ENCODE results near the gene CTSK. TPM values are rescaled to one million over a fixed set of nuclear protein-coding genes. Genes with fewer than 3 reads are reported as not detected.
"Not testable (repeated sequence)": the region's sequence is repeated elsewhere in the genome, so short reads cannot be mapped to it uniquely, and the experiment has no call there.

Gene CTSK
- polyA plus RNA-seq, 2 donors = 5.7 to 11.1 TPM

- WGBS, 2 donors = 91 to 94% methylated on average over 4 of the region's 4 CpGs
- Histone ChIP-seq H3K27ac (ENCODE audit: low read depth in 2 of 2, low read length in 1 of 2) (no peak overlapping the region), H3K36me3 (ENCODE audit: control insufficient read depth in 2 of 2, insufficient read depth in 2 of 2, low read length in 1 of 2) (no peaks in the 10 kb centered on the region), H3K27me3 (ENCODE audit: control insufficient read depth in 1 of 2, insufficient read depth in 2 of 2, low read length in 2 of 2) (no peaks in the 10 kb centered on the region), H3K4me3 (ENCODE audit: low read depth in 1 of 2, low read length in 2 of 2) (no peak overlapping the region), H3K9me3 (ENCODE audit: control insufficient read depth in 2 of 2, insufficient read depth in 1 of 2, low read depth in 1 of 2, low read length in 1 of 2) (no peaks in the 10 kb centered on the region), H3K4me1 (ENCODE audit: control insufficient read depth in 2 of 2, insufficient read depth in 2 of 2, low read length in 1 of 2) (no peaks in the 10 kb centered on the region)
These were observed 16.5 kb downstream of the CTSK start for GRCh38 chr1:150791585-150791984.

GRCh38 chr1:150789396-150789795 is 18.7 kb downstream of the CTSK start:
- H3K27me3 ChIP-seq (ENCODE audit: control insufficient read depth in 1 of 2, insufficient read depth in 2 of 2, low read length in 2 of 2) = no peaks in the 10 kb centered on the region
- H3K36me3 ChIP-seq (ENCODE audit: control insufficient read depth in 2 of 2, insufficient read depth in 2 of 2, low read length in 1 of 2) = no peaks in the 10 kb centered on the region
- peak overlapping the region; percentile 6 to 57 for H3K27ac ChIP-seq (ENCODE audit: low read depth in 2 of 2, low read length in 1 of 2)
- H3K4me3 ChIP-seq (ENCODE audit: low read depth in 1 of 2, low read length in 2 of 2) = no peak overlapping the region
- 45 to 58% methylated on average over 4 of the region's 4 CpGs for WGBS, 2 donors
- no peaks in the 10 kb centered on the region for H3K4me1 ChIP-seq (ENCODE audit: control insufficient read depth in 2 of 2, insufficient read depth in 2 of 2, low read length in 1 of 2)
- no peaks in the 10 kb centered on the region for H3K9me3 ChIP-seq (ENCODE audit: control insufficient read depth in 2 of 2, insufficient read depth in 1 of 2, low read depth in 1 of 2, low read length in 1 of 2)

- Histone ChIP-seq H3K36me3 (ENCODE audit: control insufficient read depth in 2 of 2, insufficient read depth in 2 of 2, low read length in 1 of 2) (no peaks in the 10 kb centered on the region), H3K4me1 (ENCODE audit: control insufficient read depth in 2 of 2, insufficient read depth in 2 of 2, low read length in 1 of 2) (no peaks in the 10 kb centered on the region), H3K27me3 (ENCODE audit: control insufficient read depth in 1 of 2, insufficient read depth in 2 of 2, low read length in 2 of 2) (no peaks in the 10 kb centered on the region), H3K4me3 (ENCODE audit: low read depth in 1 of 2, low read length in 2 of 2) (no peak overlapping the region), H3K27ac (ENCODE audit: low read depth in 2 of 2, low read length in 1 of 2) (no peak overlapping the region), H3K9me3 (ENCODE audit: control insufficient read depth in 2 of 2, insufficient read depth in 1 of 2, low read depth in 1 of 2, low read length in 1 of 2) (no peaks in the 10 kb centered on the region)
- WGBS, 2 donors = 81% methylated on average over 4 of the region's 4 CpGs
These were observed 19.1 kb downstream of the CTSK start for GRCh38 chr1:150788946-150789345.

GRCh38 chr1:150787455-150787854 is 20.6 kb downstream of the CTSK start:
- no peaks in the 10 kb centered on the region for H3K27me3 ChIP-seq (ENCODE audit: control insufficient read depth in 1 of 2, insufficient read depth in 2 of 2, low read length in 2 of 2)
- no peak overlapping the region for H3K27ac ChIP-seq (ENCODE audit: low read depth in 2 of 2, low read length in 1 of 2)
- no peaks in the 10 kb centered on the region for H3K36me3 ChIP-seq (ENCODE audit: control insufficient read depth in 2 of 2, insufficient read depth in 2 of 2, low read length in 1 of 2)
- H3K4me1 ChIP-seq (ENCODE audit: control insufficient read depth in 2 of 2, insufficient read depth in 2 of 2, low read length in 1 of 2) = no peaks in the 10 kb centered on the region
- H3K4me3 ChIP-seq (ENCODE audit: low read depth in 1 of 2, low read length in 2 of 2) = no peak overlapping the region
- H3K9me3 ChIP-seq (ENCODE audit: control insufficient read depth in 2 of 2, insufficient read depth in 1 of 2, low read depth in 1 of 2, low read length in 1 of 2) = no peaks in the 10 kb centered on the region

- Histone ChIP-seq H3K4me1 (ENCODE audit: control insufficient read depth in 2 of 2, insufficient read depth in 2 of 2, low read length in 1 of 2) (no peaks in the 10 kb centered on the region), H3K27ac (ENCODE audit: low read depth in 2 of 2, low read length in 1 of 2) (no peak overlapping the region), H3K9me3 (ENCODE audit: control insufficient read depth in 2 of 2, insufficient read depth in 1 of 2, low read depth in 1 of 2, low read length in 1 of 2) (no peaks in the 10 kb centered on the region), H3K4me3 (ENCODE audit: low read depth in 1 of 2, low read length in 2 of 2) (no peak overlapping the region), H3K27me3 (ENCODE audit: control insufficient read depth in 1 of 2, insufficient read depth in 2 of 2, low read length in 2 of 2) (no peaks in the 10 kb centered on the region), H3K36me3 (ENCODE audit: control insufficient read depth in 2 of 2, insufficient read depth in 2 of 2, low read length in 1 of 2) (no peaks in the 10 kb centered on the region)
- WGBS, 2 donors = 86 to 95% methylated on average over 3 of the region's 3 CpGs
These were observed 27.6 kb downstream of the CTSK start for GRCh38 chr1:150780510-150780909.

- no peak overlapping the region for H3K27ac ChIP-seq (ENCODE audit: low read depth in 2 of 2, low read length in 1 of 2)
- no peaks in the 10 kb centered on the region for H3K9me3 ChIP-seq (ENCODE audit: control insufficient read depth in 2 of 2, insufficient read depth in 1 of 2, low read depth in 1 of 2, low read length in 1 of 2)
- no peak overlapping the region for H3K4me3 ChIP-seq (ENCODE audit: low read depth in 1 of 2, low read length in 2 of 2)
- no peaks in the 10 kb centered on the region for H3K36me3 ChIP-seq (ENCODE audit: control insufficient read depth in 2 of 2, insufficient read depth in 2 of 2, low read length in 1 of 2)
- H3K27me3 ChIP-seq (ENCODE audit: control insufficient read depth in 1 of 2, insufficient read depth in 2 of 2, low read length in 2 of 2) = no peaks in the 10 kb centered on the region
- 66 to 82% methylated on average over 1 of the region's 1 CpG for WGBS, 2 donors
- H3K4me1 ChIP-seq (ENCODE audit: control insufficient read depth in 2 of 2, insufficient read depth in 2 of 2, low read length in 1 of 2) = no peaks in the 10 kb centered on the region
These were observed 29.7 kb downstream of the CTSK start for GRCh38 chr1:150778409-150778808.

- Histone ChIP-seq H3K27me3 (ENCODE audit: control insufficient read depth in 1 of 2, insufficient read depth in 2 of 2, low read length in 2 of 2) (no peaks in the 10 kb centered on the region), H3K4me3 (ENCODE audit: low read depth in 1 of 2, low read length in 2 of 2) (no peak overlapping the region), H3K36me3 (ENCODE audit: control insufficient read depth in 2 of 2, insufficient read depth in 2 of 2, low read length in 1 of 2) (no peaks in the 10 kb centered on the region), H3K4me1 (ENCODE audit: control insufficient read depth in 2 of 2, insufficient read depth in 2 of 2, low read length in 1 of 2) (no peaks in the 10 kb centered on the region), H3K9me3 (ENCODE audit: control insufficient read depth in 2 of 2, insufficient read depth in 1 of 2, low read depth in 1 of 2, low read length in 1 of 2) (no peaks in the 10 kb centered on the region), H3K27ac (ENCODE audit: low read depth in 2 of 2, low read length in 1 of 2) (no peak overlapping the region)
- WGBS, 2 donors = 82 to 87% methylated on average over 2 of the region's 2 CpGs
These were observed 30.5 kb downstream of the CTSK start for GRCh38 chr1:150777544-150777943.

- H3K4me1 ChIP-seq (ENCODE audit: control insufficient read depth in 2 of 2, insufficient read depth in 2 of 2, low read length in 1 of 2); H3K4me3 ChIP-seq (ENCODE audit: low read depth in 1 of 2, low read length in 2 of 2); H3K9me3 ChIP-seq (ENCODE audit: control insufficient read depth in 2 of 2, insufficient read depth in 1 of 2, low read depth in 1 of 2, low read length in 1 of 2); H3K36me3 ChIP-seq (ENCODE audit: control insufficient read depth in 2 of 2, insufficient read depth in 2 of 2, low read length in 1 of 2); H3K27ac ChIP-seq (ENCODE audit: low read depth in 2 of 2, low read length in 1 of 2); H3K27me3 ChIP-seq (ENCODE audit: control insufficient read depth in 1 of 2, insufficient read depth in 2 of 2, low read length in 2 of 2): not testable (repeated sequence)
- WGBS, 2 donors = 92 to 93% methylated on average over 13 of the region's 13 CpGs
These were observed 32.0 kb downstream of the CTSK start for GRCh38 chr1:150775931-150776505.

GRCh38 chr1:150775276-150775675 is 32.8 kb downstream of the CTSK start:
- H3K4me3 ChIP-seq (ENCODE audit: low read depth in 1 of 2, low read length in 2 of 2) = no peak overlapping the region
- no peaks in the 10 kb centered on the region for H3K4me1 ChIP-seq (ENCODE audit: control insufficient read depth in 2 of 2, insufficient read depth in 2 of 2, low read length in 1 of 2)
- WGBS, 2 donors = 90 to 95% methylated on average over 3 of the region's 3 CpGs
- H3K27ac ChIP-seq (ENCODE audit: low read depth in 2 of 2, low read length in 1 of 2) = no peak overlapping the region
- H3K27me3 ChIP-seq (ENCODE audit: control insufficient read depth in 1 of 2, insufficient read depth in 2 of 2, low read length in 2 of 2) = no peaks in the 10 kb centered on the region
- H3K36me3 ChIP-seq (ENCODE audit: control insufficient read depth in 2 of 2, insufficient read depth in 2 of 2, low read length in 1 of 2) = no peaks in the 10 kb centered on the region
- H3K9me3 ChIP-seq (ENCODE audit: control insufficient read depth in 2 of 2, insufficient read depth in 1 of 2, low read depth in 1 of 2, low read length in 1 of 2) = no peaks in the 10 kb centered on the region

GRCh38 chr1:150772326-150772725 is 35.7 kb downstream of the CTSK start:
- no peaks in the 10 kb centered on the region for H3K9me3 ChIP-seq (ENCODE audit: control insufficient read depth in 2 of 2, insufficient read depth in 1 of 2, low read depth in 1 of 2, low read length in 1 of 2)
- H3K27me3 ChIP-seq (ENCODE audit: control insufficient read depth in 1 of 2, insufficient read depth in 2 of 2, low read length in 2 of 2) = no peaks in the 10 kb centered on the region
- WGBS, 2 donors = 86 to 89% methylated on average over 4 of the region's 4 CpGs
- no peaks in the 10 kb centered on the region for H3K4me1 ChIP-seq (ENCODE audit: control insufficient read depth in 2 of 2, insufficient read depth in 2 of 2, low read length in 1 of 2)
- no peak overlapping the region for H3K4me3 ChIP-seq (ENCODE audit: low read depth in 1 of 2, low read length in 2 of 2)
- H3K36me3 ChIP-seq (ENCODE audit: control insufficient read depth in 2 of 2, insufficient read depth in 2 of 2, low read length in 1 of 2) = no peaks in the 10 kb centered on the region
- H3K27ac ChIP-seq (ENCODE audit: low read depth in 2 of 2, low read length in 1 of 2) = no peak overlapping the region
